Fibroblast of gingiva (primary cell): ENCODE results near the gene PKMYT1.
"Not testable (repeated sequence)": the region's sequence is repeated elsewhere in the genome, so short reads cannot be mapped to it uniquely, and the experiment has no call there.

Experiments used
- DNase-seq: peaks from one replicate; pipeline ENCODE4 v3.0.0-alpha.2; 2011; ENCODE audit warnings: low read depth

The PKMYT1 gene

GRCh38 chr16:2931231-2931914, 48.9 kb downstream of the PKMYT1 start:
- DNase-seq: not testable (repeated sequence)

GRCh38 chr16:2930236-2930635, 50.0 kb downstream of the PKMYT1 start:
- no peak for DNase-seq

GRCh38 chr16:2929693-2930092, 50.6 kb downstream of the PKMYT1 start:
- DNase-seq: no peak

- no peak for DNase-seq
These were observed 51.5 kb downstream of the PKMYT1 start for GRCh38 chr16:2928796-2929195.

- not testable (repeated sequence) for DNase-seq
These were observed 52.1 kb downstream of the PKMYT1 start for GRCh38 chr16:2928151-2928550.

GRCh38 chr16:2927010-2927646, 53.1 kb downstream of the PKMYT1 start:
- peak; percentile 80 for DNase-seq

GRCh38 chr16:2926650-2926999, 53.6 kb downstream of the PKMYT1 start:
- no peak for DNase-seq

- DNase-seq: no peak
These were observed 54.1 kb downstream of the PKMYT1 start for GRCh38 chr16:2925951-2926649.

GRCh38 chr16:2924901-2925755, 55.1 kb downstream of the PKMYT1 start:
- no peak for DNase-seq

GRCh38 chr16:2923481-2923880, 56.8 kb downstream of the PKMYT1 start:
- no peak for DNase-seq
